NT2/D1 (cell line): ENCODE measurements around the gene NPNT.

Experiments
- YY1 ChIP-seq: IDR thresholded peaks from 2 replicates; pipeline ENCODE4 v1.6.1; 2011; ENCODE audit not compliant: insufficient read length, insufficient read depth
- ZNF274 ChIP-seq: IDR thresholded peaks from 2 replicates; pipeline ENCODE4 v1.6.1; 2011; ENCODE audit warnings: mild to moderate bottlenecking, low read depth, low read length

GRCh38 chr4:105956569-105956968 lies 61.3 kb downstream of the NPNT start:
- TF ChIP-seq YY1 = no peak
- no peak for TF ChIP-seq ZNF274
